Stimulated activated CD4-positive, alpha-beta T cell treated with anti-CD3 and anti-CD28 coated beads, Interleukin-12 subunit alpha, Interleukin-12 subunit beta, amount 100 ng/mL, for 4 hours (primary cell): ENCODE results near the gene PPP2R3B.
"Not testable (repeated sequence)": the region's sequence is repeated elsewhere in the genome, so short reads cannot be mapped to it uniquely, and the experiment has no call there.

ENCODE experiments used
- DNase-seq: peaks from one replicate; pipeline ENCODE4 v3.0.0-alpha.2; 2020

Gene PPP2R3B

DNA sequence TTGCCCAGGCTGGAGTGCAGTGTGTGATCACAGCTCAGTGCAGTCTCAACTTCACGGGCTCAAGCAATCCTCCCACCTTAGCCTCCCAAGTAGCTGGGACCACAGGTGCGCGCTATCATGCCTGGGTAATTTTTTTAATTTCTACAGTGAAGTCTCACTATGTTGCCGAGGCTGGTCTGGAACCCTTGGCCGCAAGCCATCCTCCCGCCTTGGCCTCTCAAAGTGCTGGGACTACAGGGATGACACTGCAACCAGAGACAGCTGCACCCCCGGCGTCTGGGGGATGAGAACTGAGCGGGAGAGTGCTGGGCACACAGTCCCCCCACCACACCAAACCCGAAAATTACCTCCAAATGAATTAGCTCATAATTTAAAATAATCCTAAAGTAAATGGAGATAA, 35.0 kb downstream of the PPP2R3B start:
- DNase-seq: no peak

DNA sequence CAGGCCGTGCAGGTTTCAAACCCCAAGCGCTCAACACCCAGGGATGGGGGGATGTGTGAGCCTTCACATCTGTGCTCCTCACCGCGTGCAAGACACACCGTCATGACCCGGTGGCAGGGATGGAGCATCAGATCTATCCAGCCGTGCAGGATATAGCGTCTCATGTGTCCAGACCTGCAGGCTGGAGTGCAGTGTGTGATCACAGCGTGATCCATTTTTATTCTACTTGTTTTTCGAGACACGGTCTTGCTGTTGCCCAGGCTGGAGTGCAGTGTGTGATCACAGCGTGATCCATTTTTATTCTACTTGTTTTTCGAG, 35.4 kb downstream of the PPP2R3B start:
- not testable (repeated sequence) for DNase-seq

DNA sequence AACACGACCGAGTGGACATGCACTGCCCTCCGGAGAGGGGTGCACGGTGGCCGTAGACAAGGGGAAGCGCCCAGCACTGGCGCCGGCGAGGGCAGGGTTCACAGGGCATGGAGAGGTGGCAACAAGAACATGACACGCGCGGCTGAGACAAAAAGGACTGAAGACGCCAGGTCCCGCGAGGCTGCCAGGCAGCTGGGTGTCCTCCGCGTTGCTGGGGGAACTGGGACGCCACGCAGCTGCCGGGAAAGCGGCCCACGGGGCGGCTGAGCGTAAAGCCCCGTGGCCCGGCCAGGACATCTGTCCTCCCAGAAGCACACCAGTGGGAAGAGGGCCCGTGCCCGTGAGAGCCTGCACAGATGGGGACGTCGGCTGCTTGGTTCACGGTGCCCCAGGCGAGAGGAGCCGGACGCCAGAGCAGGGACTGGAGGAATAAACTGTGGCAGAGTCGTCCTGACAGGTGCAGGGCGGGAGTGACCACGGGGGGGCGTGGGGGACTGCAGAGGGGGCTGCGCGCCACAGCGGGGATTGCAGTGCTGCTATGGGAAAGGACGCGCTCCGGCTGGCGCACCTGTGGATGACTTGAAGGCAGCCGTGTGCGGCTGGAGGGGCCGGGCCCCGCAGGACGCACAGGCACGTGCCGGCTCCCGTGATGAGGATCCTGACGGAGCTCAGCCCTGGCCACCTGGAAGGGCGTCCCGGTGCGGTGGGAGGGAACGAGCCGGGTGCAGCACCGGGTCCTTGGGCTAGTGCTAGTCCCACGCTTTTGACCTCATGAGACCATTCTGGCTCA, 36.0 kb downstream of the PPP2R3B start:
- no peak for DNase-seq

DNA sequence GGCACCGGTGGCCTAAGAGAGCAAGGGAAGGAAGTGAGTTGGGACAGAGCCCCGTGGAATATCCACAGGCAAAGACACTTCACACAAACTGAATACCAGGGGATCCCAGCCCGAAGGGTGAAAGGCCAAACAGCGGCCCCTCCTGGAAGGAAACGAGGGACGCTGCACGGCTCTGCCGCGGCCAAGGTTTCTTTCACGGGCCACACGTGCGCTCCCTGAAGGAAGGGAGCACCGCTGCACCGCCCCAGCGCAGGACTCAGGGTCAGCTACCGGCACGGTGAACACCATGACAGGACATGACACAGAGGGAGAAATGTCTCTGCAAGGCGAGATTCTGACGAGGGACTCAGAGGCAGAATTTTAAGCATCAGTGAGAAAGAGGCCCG, 36.6 kb downstream of the PPP2R3B start:
- DNase-seq: no peak

DNA sequence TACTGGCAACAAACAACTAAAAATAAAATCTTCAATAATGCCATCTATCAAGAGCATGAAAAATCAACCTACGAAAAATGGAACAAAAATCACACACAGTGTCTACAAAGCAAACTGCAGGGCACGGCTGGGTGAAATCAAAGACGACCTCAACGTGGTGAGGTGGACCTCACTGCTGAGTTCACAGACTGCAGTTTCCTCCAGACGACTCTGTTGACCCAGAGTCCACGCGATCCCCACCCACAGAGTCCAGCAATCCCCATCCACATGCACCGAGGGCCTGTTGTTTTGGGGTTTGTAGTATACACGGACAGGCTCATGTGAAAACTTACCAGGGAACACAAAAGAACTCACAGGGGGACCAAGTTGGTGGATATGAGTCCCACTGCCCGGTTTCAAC, 37.0 kb downstream of the PPP2R3B start:
- no peak for DNase-seq

DNA sequence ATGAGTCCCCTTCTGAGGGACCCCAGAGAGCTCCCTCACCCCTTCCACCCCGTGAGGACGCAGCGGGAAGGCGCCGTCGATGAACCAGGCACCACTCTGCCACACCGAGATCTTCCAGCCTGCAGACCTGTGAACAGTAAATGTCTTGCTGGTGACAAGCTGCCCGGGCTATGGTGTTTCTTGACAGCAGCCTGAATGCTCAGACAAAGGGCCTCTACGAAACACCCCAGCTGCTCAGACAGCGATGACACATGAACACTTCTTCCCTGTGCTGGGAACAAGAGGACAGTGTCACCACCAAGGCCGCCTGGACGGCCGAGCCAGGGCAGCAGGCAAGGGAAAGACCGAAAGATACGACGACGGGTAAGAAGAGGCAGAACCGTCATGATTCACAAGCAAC, 37.5 kb downstream of the PPP2R3B start:
- DNase-seq: no peak

DNA sequence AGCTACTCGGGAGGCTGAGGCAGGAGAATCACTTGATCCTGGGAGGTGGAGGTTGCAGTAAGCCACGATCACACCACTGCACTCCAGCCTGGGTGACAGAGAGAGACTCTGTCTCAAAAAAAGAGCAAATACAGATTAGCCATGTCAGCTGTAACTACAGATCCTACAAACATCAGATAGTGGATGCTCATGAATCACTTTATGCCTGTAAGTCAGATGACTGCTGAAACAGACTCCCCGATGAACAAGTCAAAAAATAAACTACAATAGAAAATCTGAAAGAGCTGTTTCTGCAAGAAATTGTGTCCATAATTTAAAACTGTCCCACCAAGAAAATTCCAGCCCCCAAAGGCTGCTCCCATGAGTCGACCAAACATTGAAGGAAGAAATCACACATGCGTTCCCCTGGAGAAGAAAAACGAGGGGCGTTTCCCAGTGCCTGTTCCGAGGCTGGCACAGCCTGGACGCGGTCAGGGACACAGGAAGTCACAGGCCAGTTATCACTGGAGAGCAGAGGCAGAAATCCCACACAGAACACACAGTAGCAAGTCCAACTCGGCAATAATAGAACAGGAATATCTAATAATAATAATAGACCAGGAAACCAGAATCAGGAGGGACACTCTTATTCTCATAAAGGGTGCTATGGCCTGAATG, 38.1 kb downstream of the PPP2R3B start:
- DNase-seq: no peak

DNA sequence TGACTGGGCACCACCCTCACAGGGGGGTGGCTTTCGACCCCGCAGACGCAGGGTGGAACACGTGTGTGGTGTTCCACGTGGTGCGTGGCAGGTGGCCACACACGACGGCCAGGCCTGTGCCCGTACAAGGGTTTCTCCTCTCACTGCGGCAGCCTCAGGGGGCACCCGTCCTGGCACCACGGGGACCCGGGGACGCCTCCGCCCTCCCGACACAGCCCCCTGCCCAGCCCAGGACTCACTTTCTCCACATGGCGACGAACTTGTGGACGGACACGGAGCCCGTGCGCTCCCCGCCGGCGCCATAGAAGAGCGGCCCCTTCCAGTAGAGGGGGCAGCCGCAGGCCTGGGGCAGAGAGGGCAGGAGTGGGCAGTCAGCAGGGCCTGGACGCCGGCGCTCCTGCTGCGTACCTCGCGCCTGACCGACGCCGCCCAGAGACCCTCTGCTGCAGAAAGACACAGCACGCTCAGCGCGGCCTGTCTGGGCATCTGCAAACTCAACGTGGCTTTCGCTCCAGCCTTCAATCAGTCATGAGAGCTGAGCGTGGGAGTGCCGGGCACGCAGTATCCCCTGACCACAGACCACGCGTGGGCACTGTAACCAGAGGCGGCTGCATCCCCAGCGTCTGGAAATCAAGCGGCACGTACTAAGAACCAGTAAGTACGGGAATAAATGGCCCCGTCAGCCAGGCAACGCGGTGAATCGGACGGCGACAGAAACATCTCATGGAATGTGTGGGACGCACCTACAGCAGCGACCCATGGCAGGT, 39.2 kb downstream of the PPP2R3B start:
- DNase-seq: no peak

DNA sequence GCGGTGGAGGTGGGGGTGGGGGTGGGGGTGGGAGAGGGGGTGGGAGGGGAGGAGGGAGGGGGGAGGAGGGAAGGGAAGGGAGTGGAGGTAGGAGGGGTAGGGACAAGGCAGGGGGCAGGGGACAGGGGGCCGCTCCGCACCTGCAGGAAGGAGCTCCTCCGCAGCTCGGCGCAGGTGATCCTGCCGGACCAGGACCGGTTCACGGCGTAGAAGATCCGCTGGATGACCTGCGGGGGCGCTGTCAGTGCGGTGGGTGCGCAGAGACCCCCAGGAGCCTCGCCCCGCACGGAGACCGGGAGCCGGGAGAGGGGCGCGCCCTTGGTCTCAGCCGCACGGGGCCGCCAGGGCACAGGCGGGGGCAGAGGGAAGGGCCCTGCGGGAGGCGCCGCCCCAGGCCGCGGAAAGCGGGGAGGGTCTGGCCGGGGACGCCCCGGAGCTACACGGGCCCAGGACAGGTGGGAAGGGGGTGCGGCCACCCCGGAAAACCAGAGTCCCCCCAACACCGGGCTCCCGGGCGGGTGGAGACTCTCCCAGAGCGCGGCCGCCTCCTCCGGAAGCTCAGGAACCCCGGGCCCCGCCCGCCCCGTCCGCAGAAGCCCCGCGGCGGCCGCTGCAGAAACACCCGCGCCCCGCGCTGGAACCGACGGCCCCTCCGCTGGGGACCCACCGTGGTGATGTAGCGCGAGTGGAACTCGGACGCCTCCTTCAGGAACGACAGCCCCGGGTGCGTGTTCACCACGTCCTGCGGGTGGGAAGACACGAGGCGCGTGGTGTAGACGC, 40.5 kb downstream of the PPP2R3B start:
- no peak for DNase-seq

DNA sequence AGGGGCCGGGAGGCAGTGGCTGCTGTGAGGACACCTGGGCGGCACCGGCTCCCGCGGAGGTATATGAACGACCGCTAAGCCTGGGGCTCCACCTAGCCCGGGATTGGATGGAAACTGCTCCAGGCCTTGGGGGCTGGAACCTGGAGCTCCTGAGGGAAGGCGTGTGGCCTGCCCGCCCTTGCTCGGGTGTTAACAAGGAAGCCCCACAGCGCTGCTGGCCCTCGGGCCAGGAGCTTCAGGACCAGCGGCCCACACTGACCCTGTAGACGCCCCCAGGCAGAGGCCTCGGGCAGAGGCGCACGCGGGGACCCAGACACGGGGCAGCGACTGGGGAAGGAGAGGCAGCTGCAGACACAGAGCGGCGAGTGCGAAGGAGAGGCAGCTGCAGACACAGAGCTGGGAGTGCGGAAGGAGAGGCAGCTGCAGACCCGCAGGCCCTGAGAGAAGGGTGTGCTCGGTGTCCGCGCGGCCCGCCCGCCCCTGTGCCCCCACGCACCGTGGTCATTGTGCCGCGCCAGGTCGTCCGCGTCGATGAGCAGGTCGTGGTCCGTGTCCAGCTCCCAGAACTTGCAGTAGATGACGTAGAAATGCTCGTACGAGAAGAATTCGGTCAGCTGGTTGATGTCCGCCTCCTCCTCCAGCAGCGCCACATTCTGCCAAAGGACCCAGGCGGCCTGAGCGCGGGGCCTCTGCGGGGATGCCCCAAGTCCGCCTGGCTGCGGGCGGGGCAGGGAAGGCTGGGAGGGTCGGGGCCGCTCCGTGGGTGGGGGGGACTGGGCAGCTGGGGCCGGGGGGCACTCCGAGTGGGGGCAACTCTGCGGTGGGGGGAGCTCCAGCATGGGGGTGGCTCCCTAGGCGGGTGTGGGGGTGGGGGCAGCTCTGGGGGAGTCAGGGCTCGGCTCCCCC, 41.4 kb downstream of the PPP2R3B start:
- no peak for DNase-seq

DNA sequence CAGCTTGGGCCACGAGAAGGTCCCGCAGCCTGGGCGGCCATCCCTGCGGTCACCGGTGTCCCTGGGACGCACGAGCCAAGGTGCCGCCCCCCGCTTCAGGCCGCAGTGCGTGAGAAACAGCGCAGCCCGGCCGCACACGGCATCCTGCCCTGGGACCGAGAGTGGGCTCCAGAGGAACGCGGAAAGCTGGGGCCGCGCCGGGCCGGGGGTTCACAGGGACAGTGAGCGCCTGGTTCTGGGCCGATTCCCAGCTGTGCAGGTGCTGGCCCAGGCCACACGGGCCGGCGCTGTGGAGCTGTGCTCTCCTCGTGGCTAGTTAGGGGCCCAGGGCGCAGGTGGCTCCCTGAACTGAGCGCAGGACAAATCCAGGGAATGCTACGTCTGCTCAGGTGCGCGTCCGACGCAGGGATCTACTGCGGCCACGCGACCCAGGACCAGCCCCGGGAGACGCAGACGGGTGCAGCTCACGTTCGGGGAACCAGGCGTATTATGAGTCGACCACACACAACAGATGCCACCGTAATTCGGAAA, 42.3 kb downstream of the PPP2R3B start:
- no peak for DNase-seq

DNA sequence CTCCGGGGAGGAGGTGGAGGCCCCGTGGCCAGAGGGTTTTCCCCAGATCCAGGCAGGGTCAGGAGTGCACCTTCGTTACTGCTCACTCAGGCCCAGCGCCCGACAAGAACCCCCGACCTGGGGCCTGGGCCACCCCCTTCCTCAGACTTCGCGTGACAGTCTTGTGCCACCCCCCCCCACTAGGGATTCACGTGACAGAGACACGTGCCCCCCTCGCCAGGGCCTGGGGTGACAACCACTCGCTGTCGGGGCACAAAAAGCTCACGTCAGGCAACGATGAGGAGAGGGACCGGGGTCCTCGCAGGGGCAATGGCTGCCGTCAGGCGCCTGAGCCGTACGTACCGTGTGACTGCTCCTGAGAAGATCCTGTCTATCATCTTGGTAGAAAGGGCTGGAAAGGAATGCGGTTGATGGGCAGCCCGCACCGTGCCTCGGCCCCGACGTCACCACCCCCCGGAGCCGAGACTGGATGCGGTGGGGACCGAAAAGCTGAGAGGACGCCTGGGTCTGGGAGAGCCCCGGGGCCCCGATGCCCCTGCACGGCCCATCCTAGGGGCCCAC, 45.1 kb downstream of the PPP2R3B start:
- DNase-seq: no peak

DNA sequence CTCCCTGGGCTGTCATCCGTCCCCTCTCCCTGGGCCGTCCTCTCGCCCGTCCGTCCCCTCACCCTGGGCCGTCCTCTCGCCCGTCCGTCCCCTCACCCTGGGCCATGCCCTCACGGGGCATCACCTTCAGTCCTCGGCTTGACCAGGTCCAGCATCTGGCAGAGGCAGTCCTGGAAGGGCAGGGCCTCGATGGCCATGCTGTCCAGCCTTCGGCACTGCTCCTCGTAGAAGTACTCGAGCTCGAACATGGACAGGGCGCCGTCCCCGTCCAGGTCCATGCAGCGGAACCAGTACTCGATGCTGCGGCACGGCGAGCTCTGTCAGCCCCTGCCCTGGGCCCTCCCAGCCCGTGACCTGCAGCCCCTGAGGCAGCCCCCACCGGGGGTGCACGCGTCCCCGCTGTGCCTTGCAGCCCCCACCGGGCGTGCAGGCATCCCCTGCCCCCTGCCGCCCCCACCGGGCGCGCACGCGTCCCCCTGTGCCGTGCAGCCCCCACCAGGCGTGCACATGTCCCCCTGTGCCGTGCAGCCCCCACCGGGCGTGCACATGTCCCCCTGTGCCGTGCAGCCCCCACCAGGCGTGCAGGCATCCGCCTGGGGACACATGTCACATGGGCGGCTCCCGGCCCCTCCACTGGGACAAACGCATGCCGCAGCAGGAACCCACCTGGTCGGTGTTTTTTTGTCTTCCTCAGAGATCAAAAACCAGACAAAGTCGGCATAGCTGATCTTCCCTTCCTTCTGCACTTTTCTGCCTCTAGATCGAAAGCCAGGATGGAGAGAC, 45.9 kb downstream of the PPP2R3B start:
- DNase-seq: no peak

DNA sequence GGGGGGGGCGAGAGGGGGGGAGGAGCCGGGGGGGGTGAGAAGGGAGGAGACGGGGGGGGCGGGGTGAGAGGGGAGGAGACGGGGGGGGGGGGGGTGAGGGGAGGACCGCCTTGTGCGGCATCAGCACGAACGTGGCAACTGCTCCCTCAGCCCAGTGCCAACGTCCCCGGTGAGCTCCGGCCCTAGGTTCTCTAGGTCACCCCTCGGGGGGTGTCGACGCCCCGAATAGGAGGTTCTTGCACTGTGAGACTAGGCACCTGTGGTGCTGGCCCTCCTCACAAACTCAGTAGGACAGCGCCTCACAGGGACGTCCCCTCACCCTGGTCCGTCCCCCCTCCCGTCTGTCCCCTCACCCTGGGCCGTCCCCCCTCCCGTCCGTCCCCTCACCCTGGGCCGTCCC, 46.6 kb downstream of the PPP2R3B start:
- DNase-seq: no peak

DNA sequence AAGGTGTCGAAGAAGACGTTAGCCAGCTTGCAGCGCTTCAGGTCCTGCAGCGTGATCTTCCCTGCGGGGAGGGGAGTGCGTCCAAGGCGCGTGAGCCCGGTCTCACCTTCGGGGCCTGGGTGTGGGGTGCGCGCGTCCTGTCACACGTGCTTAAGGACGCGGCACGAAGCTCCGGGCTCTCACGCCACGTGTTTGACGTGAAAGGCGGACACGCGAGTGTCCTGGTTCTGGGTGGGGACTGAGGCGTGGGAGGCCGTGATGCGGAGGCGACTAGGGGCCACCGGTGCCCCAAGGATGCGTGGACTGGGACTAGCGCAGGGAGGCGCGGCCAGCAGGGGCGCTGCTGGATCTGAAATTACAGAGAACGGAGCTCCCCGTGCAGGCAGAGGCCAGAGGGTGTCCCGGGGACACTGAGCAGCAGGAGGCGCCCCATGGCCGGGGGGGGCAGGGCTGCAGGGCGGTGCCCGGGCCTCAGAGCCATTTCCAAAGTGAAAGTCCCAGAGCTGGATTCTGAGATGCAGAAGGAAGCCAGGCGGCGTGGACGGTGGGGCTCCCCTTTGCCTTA, 47.8 kb downstream of the PPP2R3B start:
- no peak for DNase-seq

DNA sequence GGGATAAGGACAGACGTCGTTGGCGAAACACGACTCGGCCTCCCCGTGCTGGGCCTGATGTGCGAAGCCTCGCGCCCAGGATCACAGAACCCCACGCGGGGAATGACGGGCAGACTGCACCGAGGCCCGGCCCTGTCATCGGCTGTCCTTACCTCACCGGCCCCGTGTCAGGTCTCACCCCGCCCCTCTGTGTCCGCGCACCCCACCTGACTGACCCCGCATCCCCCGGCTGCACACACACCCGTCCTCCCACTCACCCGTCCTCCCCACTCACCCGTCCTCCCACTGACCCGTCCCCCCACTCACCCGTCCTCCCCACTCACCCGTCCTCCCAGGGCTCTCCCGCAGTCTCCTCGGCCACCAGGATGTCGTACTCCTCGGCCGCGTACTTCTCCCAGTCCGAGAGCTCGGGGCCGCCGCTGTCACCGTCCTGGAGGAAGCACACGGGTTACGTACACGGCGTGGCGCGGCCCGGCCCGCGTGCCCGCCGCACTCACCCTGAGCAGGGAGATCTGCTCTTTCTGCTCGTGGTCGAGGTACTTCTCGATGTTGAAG, 48.3 kb downstream of the PPP2R3B start:
- DNase-seq: no peak

DNA sequence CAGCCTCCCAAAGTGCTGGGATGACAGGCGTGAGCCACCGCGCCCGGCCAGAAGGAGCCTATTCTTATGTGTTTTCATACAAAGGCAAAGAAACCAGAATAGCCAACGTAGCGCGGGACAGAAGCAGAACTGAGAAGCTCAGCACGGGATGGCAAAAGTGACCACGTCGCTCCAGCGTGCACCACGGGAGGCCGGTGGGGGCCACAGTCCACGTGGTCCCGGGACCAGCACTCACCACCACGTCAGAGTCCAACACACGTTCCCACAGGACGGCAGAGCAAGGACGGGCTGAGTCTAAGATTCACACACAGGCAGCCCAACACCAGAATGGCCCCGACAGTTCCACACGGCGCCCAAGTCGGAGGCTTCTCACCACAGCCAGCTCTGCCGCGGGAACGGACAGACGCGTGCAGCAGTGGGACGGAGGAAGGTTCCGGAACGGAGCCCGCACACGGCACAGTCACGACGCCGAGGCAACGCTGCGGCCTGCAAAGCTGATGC, 49.3 kb downstream of the PPP2R3B start:
- DNase-seq: no peak

DNA sequence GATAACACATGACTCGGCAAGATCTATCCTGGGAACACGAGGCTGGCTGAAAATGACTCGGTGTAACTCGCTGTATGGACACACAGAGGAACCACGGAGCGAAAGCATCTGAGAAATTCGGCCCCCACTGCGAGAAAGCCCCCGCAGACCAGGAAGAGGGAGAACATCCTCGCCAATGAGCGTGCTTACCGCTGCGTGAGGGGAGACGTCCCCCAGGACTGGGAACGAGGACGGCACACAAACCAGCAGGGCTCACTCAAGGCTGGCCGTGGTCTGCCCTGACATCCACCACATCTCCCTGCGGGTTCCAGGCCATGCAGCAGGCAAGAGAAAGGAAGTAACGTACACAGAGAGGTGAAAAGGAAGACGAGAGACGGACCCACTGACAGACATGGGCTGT, 50.5 kb downstream of the PPP2R3B start:
- DNase-seq: no peak

DNA sequence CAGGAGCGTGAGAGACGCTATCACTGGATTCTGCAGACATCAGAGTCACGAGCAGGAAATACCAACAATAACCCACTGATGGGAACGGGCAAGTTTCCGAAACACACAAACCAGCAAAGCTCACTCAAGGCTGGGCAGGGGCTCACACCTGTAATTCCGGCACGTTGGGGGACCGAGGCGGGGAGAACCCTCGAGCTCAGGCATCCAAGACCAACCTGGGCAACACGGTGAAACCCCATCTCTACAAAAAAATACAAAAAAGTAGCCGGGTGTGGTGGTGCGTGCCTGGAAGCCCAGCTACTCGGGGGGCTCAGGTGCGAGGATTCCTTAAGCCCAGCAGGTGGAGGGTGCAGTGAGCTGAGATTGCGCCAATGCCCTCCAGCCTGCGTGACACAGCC, 51.0 kb downstream of the PPP2R3B start:
- DNase-seq: no peak
